SK-N-SH (cell line): ENCODE measurements around the gene MSMP. TPM values are rescaled to one million over a fixed set of nuclear protein-coding genes. Genes with fewer than 3 reads are reported as not detected.

ENCODE experiments used
- CTCF ChIA-PET: fragments of 300-600, 350-600 bp; formaldehyde crosslinking; extraction: SDS; loops from one replicate; lab custom pipeline; 2021; lab: Yijun Ruan, JAX
- POLR2A ChIA-PET: fragments of 350-600 bp; sonication (Branson Sonifier 250); formaldehyde crosslinking; extraction: SDS; loops from one replicate; lab custom pipeline; 2020; ENCODE audit warnings: antibody characterized with exemption, inconsistent platforms; lab: Yijun Ruan, JAX
- DNase-seq: peaks from one replicate; pipeline ENCODE4 v3.0.0; 2012
- H2AFZ ChIP-seq: fragments of 200-600 bp; sonication (generic); 2 replicates; pipeline ENCODE4 v1.8.1; 2016; ENCODE audit warnings: antibody characterized with exemption, mild to moderate bottlenecking, low read depth
- H3F3A ChIP-seq: fragments of 200-600 bp; sonication (generic); replicated peaks from 2 replicates; pipeline ENCODE3; 2016; ENCODE audit warnings: antibody characterized with exemption, mild to moderate bottlenecking; ENCODE audit not compliant: insufficient read depth
- H3K27ac ChIP-seq, 2 experiments: fragments of 200-500 bp in 1 of 2; fragments of 200-600 bp in 1 of 2; sonication (Bioruptor generic) in 1 of 2; sonication (generic), shearing (Covaris generic) in 1 of 2; 2 replicates each; pipeline versions ENCODE4 v1.5.1 to v1.6.1; 2014 to 2016; ENCODE audit warnings: low read depth in 2 of 2, inconsistent platforms in 1 of 2, low read length in 1 of 2, mild to moderate bottlenecking in 1 of 2, mixed read lengths in 1 of 2
- H3K27me3 ChIP-seq: fragments of 200-600 bp; sonication (generic), shearing (Covaris generic); 2 replicates; pipeline ENCODE4 v1.6.1; 2016; ENCODE audit warnings: mixed run types; ENCODE audit not compliant: insufficient read depth
- H3K36me3 ChIP-seq, 2 experiments: fragments of 200-500 bp in 1 of 2; fragments of 200-600 bp in 1 of 2; sonication (Bioruptor generic) in 1 of 2; sonication (generic) in 1 of 2; replicated peaks in 1 of 2; 2 replicates each; pipeline versions ENCODE3 to v1.5.1; 2014 to 2016; ENCODE audit warnings: low read length in 1 of 2, mild to moderate bottlenecking in 1 of 2; ENCODE audit not compliant: insufficient read depth in 2 of 2, control insufficient read depth in 1 of 2
- H3K4me1 ChIP-seq, 2 experiments: fragments of 200-500 bp in 1 of 2; fragments of 200-600 bp in 1 of 2; sonication (Bioruptor generic) in 1 of 2; sonication (generic), shearing (Covaris generic) in 1 of 2; 2 replicates each; pipeline versions ENCODE4 v1.5.1 to v1.6.1; 2014 to 2016; ENCODE audit warnings: low read depth in 1 of 2, low read length in 1 of 2, mixed run types in 1 of 2; ENCODE audit not compliant: insufficient read depth in 2 of 2, control insufficient read depth in 1 of 2
- H3K4me2 ChIP-seq: fragments of 200-600 bp; sonication (generic), shearing (Covaris generic); 2 replicates; pipeline ENCODE4 v1.6.1; 2017; ENCODE audit warnings: mixed run types
- H3K4me3 ChIP-seq, 2 experiments: fragments of 200-500 bp in 1 of 2; fragments of 200-600 bp in 1 of 2; sonication (Bioruptor generic) in 1 of 2; sonication (generic), shearing (Covaris generic) in 1 of 2; 2 replicates each; pipeline versions ENCODE4 v1.5.1 to v1.8.1; 2014 to 2016; ENCODE audit warnings: low read depth in 2 of 2, inconsistent platforms in 1 of 2, low read length in 1 of 2, mild to moderate bottlenecking in 1 of 2, mixed read lengths in 1 of 2, moderate library complexity in 1 of 2
- H3K79me2 ChIP-seq: fragments of 200-600 bp; sonication (generic); 2 replicates; pipeline ENCODE4 v1.8.1; 2017; ENCODE audit warnings: mild to moderate bottlenecking; ENCODE audit not compliant: insufficient read depth
- H3K9ac ChIP-seq: fragments of 200-600 bp; sonication (generic); 2 replicates; pipeline ENCODE4 v1.6.1; 2017; ENCODE audit warnings: mixed run types
- H3K9me2 ChIP-seq: fragments of 200-600 bp; sonication (generic); 2 replicates; pipeline ENCODE4 v1.6.1; 2017; ENCODE audit warnings: mixed run types
- H3K9me3 ChIP-seq: fragments of 200-600 bp; sonication (generic); 2 replicates; pipeline ENCODE4 v1.6.1; 2017; ENCODE audit warnings: mixed run types, mild to moderate bottlenecking, moderate library complexity
- H4K20me1 ChIP-seq: fragments of 200-600 bp; sonication (generic); 2 replicates; pipeline ENCODE4 v1.6.1; 2017; ENCODE audit warnings: mild to moderate bottlenecking, mixed run types; ENCODE audit not compliant: insufficient read depth
- CHD2 ChIP-seq: fragments of 150-350 bp; IDR thresholded peaks from 2 replicates; pipeline ENCODE4 v1.6.1; 2018; ENCODE audit warnings: low read length; ENCODE audit not compliant: partially characterized antibody
- ELF1 ChIP-seq: IDR thresholded peaks from 2 replicates; pipeline ENCODE4 v1.4.0; 2012
- FOXJ3 ChIP-seq: sonication (generic); formaldehyde crosslinking; IDR thresholded peaks from 2 replicates; pipeline ENCODE4 v1.5.1; 2020; ENCODE audit warnings: mild to moderate bottlenecking, missing genetic modification reagents
- FOXM1 ChIP-seq: IDR thresholded peaks from 2 replicates; pipeline ENCODE4 v1.4.0; 2012; ENCODE audit warnings: low read depth, mild to moderate bottlenecking
- GABPA ChIP-seq: IDR thresholded peaks from 2 replicates; pipeline ENCODE4 v1.4.0; 2012; ENCODE audit warnings: low read depth, mild to moderate bottlenecking
- GATA2 ChIP-seq: sonication (generic); formaldehyde crosslinking; IDR thresholded peaks from 2 replicates; pipeline ENCODE4 v1.5.0; 2020; ENCODE audit warnings: mild to moderate bottlenecking, missing genetic modification reagents
- NFIC ChIP-seq: IDR thresholded peaks from 2 replicates; pipeline ENCODE4 v1.4.0; 2012; ENCODE audit warnings: borderline replicate concordance
- NRF1 ChIP-seq: IDR thresholded peaks from 2 replicates; pipeline ENCODE4 v1.6.1; 2012; ENCODE audit warnings: low read depth, mild to moderate bottlenecking, low read length
- RAD21 ChIP-seq: IDR thresholded peaks from 2 replicates; pipeline ENCODE4 v1.6.1; 2012; ENCODE audit warnings: mild to moderate bottlenecking, low read length
- RCOR1 ChIP-seq: fragments of 150-350 bp; IDR thresholded peaks from 2 replicates; pipeline ENCODE4 v1.6.1; 2017; ENCODE audit warnings: antibody characterized with exemption, low read length
- RFX5 ChIP-seq: IDR thresholded peaks from 2 replicates; pipeline ENCODE4 v1.6.1; 2012; ENCODE audit warnings: mild to moderate bottlenecking, improper control_type of control experiment, low read length
- RXRA ChIP-seq: IDR thresholded peaks from 2 replicates; pipeline ENCODE4 v1.4.0; 2012; ENCODE audit warnings: low read depth, mild to moderate bottlenecking, borderline replicate concordance
- SIN3A ChIP-seq: IDR thresholded peaks from 2 replicates; pipeline ENCODE4 v1.6.1; 2012; ENCODE audit warnings: low read depth, mild to moderate bottlenecking, low read length, moderate library complexity, borderline replicate concordance
- TAF1 ChIP-seq: IDR thresholded peaks from 2 replicates; pipeline ENCODE4 v1.6.1; 2012; ENCODE audit warnings: low read depth, mild to moderate bottlenecking, low read length, moderate library complexity, borderline replicate concordance
- TCF12 ChIP-seq: IDR thresholded peaks from 2 replicates; pipeline ENCODE4 v1.4.0; 2012
- TEAD4 ChIP-seq: IDR thresholded peaks from 2 replicates; pipeline ENCODE4 v1.4.0; 2012; ENCODE audit warnings: mild to moderate bottlenecking, borderline replicate concordance; ENCODE audit not compliant: insufficient read depth
- WGBS: methylation state at CpG from one replicate; pipeline ENCODE4 v1.1.6; 2017; ENCODE audit warnings: low lambda C conversion rate; 5-methylcytosine and 5-hydroxymethylcytosine counted together
- polyA plus RNA-seq, 3 experiments: library from polyadenylated mRNA; depleted of rRNA; stranded (reverse); fragments of >200 nt; gene quantifications; 2 replicates each; pipeline ENCODE4 v1.2.3, GENCODE V29; 2012
- TF ChIP-seq, protein P1 (sequence below): fragments of 200-600 bp; sonication (generic); IDR thresholded peaks from 2 replicates; pipeline ENCODE4 v1.6.1; 2017; ENCODE audit warnings: antibody characterized with exemption, mild to moderate bottlenecking, moderate library complexity
- TF ChIP-seq, protein P2 (sequence below): fragments of 150-350 bp; IDR thresholded peaks from 2 replicates; pipeline ENCODE4 v1.6.1; 2016; ENCODE audit warnings: mild to moderate bottlenecking, low read depth, low read length
- TF ChIP-seq, protein P3 (sequence below): IDR thresholded peaks from 2 replicates; pipeline ENCODE4; 2012
- TF ChIP-seq, protein P4 (sequence below): IDR thresholded peaks from 2 replicates; pipeline ENCODE4 v1.4.0; 2012; ENCODE audit warnings: low read depth, borderline replicate concordance
- TF ChIP-seq, protein P5 (sequence below): IDR thresholded peaks from 2 replicates; pipeline ENCODE4 v1.4.0; 2012; ENCODE audit warnings: low read depth
- TF ChIP-seq, protein P6 (sequence below): fragments of 150-350 bp; IDR thresholded peaks from 2 replicates; pipeline ENCODE4 v1.6.1; 2017; ENCODE audit warnings: antibody characterized with exemption, low read length, low read depth, borderline replicate concordance

MSMP gene
- polyA plus RNA-seq, 1 of the 3 experiments (the other 2 are of a cell fraction), result 1.2 TPM

DNA sequence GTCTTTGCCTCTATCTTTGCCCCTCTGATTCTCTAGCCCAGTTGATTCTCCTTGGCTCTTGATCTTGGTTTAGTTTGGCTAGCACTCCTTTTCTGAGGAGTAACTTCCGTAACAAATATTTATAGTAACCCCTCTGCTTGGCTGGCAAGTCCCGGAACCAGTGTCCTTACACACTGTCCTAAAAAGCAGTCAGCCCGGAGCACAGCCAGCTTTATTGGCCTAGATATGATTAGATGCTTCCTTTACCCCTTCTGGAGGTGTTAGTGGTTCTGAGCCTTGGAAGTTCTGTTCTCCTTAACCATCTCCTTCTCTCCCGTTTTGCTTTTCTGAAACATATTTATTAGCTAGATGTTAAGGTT lies 17.0 kb upstream of the MSMP start:
- Histone ChIP-seq H3K36me3 (no peaks in the 10 kb centered on the region), H3F3A (no peaks in the 10 kb centered on the region), H3K79me2 (no peaks in the 10 kb centered on the region), H3K4me3 (no peak overlapping the region), H3K27me3 (no peaks in the 10 kb centered on the region), H3K9me3 (no peaks in the 10 kb centered on the region), H3K4me2 (no peak overlapping the region; the same call in 1 of the 2 replicates), H3K9ac (no peak overlapping the region), H2AFZ (no peak overlapping the region), H3K4me1 (peaks cover 5 to 11% of the 10 kb centered on the region in 2 experiments; a peak in 3 of 4 replicates), H3K9me2 (no peaks in the 10 kb centered on the region), H3K27ac (no peak overlapping the region), H4K20me1 (no peaks in the 10 kb centered on the region)
- DNase-seq, result no peak
- ChIA-PET CTCF (interaction anchor here (0.9 to 4.4 kb wide), 7 partner anchors 11 to 174 kb away, joined by 3 to 26 read pairs (median 4); partner anchors contain the start of gene HINT2), POLR2A (interaction anchor here (0.9 kb wide), 1 partner anchor 14 kb away, joined by 5 read pairs; no protein-coding TSS in a partner anchor)
- 58% methylated on average over 4 of the region's 4 CpGs for WGBS
- TF ChIP-seq CHD2, result no peak
- TF ChIP-seq NRF1, result no peak
- TF ChIP-seq, protein P1, sequence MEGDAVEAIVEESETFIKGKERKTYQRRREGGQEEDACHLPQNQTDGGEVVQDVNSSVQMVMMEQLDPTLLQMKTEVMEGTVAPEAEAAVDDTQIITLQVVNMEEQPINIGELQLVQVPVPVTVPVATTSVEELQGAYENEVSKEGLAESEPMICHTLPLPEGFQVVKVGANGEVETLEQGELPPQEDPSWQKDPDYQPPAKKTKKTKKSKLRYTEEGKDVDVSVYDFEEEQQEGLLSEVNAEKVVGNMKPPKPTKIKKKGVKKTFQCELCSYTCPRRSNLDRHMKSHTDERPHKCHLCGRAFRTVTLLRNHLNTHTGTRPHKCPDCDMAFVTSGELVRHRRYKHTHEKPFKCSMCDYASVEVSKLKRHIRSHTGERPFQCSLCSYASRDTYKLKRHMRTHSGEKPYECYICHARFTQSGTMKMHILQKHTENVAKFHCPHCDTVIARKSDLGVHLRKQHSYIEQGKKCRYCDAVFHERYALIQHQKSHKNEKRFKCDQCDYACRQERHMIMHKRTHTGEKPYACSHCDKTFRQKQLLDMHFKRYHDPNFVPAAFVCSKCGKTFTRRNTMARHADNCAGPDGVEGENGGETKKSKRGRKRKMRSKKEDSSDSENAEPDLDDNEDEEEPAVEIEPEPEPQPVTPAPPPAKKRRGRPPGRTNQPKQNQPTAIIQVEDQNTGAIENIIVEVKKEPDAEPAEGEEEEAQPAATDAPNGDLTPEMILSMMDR, result no peak
- no peak for TF ChIP-seq RCOR1
- no peak for TF ChIP-seq FOXJ3
- no peak for TF ChIP-seq RFX5
- no peak for TF ChIP-seq TAF1
- no peak for TF ChIP-seq FOXM1

DNA sequence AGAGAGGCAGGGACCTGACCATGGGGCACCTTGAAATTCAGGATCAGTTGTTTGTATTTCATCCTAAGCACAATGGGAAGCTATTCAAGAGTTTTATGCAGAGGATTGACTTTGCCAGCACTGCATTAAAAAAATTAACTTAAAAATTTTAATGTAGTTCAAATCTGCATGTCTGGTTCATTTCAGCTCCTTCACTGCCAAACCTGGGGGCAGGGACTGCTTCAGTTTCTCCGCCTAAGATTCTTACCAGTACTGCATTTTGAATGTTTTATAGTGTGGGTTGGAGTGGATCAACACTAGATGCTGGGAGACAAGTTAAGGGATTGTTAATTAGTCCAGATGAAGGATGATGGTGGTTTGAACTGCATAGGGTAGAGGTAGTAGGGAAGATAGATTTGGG lies 15.7 kb upstream of the MSMP start:
- Histone ChIP-seq H4K20me1 (no peaks in the 10 kb centered on the region), H3K79me2 (no peaks in the 10 kb centered on the region), H3K4me1 (peaks cover 5 to 11% of the 10 kb centered on the region in 2 experiments; a peak in 3 of 4 replicates), H3K9me3 (no peaks in the 10 kb centered on the region), H3K4me3 (no peak overlapping the region), H3K36me3 (no peaks in the 10 kb centered on the region), H2AFZ (no peak overlapping the region), H3K9ac (no peak overlapping the region), H3K9me2 (no peaks in the 10 kb centered on the region), H3F3A (no peaks in the 10 kb centered on the region), H3K27ac (no peak overlapping the region), H3K27me3 (no peaks in the 10 kb centered on the region), H3K4me2 (no peak overlapping the region)
- ChIA-PET POLR2A (interaction anchor here (0.7 kb wide), 1 partner anchor 20 kb away, joined by 4 read pairs; no protein-coding TSS in a partner anchor), CTCF (interaction anchor here (1.3 to 4.4 kb wide), 5 partner anchors 9 to 113 kb away, joined by 3 to 13 read pairs (median 6); partner anchors contain the start of gene HINT2)
- 93% methylated on average over 1 of the region's 1 CpG for WGBS
- DNase-seq, result no peak
- no peak for TF ChIP-seq NRF1
- no peak for TF ChIP-seq TCF12
- TF ChIP-seq GABPA, result no peak
- no peak for TF ChIP-seq GATA2 (CRISPR knock-in tag)
- no peak for TF ChIP-seq SIN3A
- TF ChIP-seq, protein P2, sequence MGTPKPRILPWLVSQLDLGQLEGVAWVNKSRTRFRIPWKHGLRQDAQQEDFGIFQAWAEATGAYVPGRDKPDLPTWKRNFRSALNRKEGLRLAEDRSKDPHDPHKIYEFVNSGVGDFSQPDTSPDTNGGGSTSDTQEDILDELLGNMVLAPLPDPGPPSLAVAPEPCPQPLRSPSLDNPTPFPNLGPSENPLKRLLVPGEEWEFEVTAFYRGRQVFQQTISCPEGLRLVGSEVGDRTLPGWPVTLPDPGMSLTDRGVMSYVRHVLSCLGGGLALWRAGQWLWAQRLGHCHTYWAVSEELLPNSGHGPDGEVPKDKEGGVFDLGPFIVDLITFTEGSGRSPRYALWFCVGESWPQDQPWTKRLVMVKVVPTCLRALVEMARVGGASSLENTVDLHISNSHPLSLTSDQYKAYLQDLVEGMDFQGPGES, result no peak
- no peak for TF ChIP-seq RAD21
- no peak for TF ChIP-seq ELF1
- TF ChIP-seq, protein P3, sequence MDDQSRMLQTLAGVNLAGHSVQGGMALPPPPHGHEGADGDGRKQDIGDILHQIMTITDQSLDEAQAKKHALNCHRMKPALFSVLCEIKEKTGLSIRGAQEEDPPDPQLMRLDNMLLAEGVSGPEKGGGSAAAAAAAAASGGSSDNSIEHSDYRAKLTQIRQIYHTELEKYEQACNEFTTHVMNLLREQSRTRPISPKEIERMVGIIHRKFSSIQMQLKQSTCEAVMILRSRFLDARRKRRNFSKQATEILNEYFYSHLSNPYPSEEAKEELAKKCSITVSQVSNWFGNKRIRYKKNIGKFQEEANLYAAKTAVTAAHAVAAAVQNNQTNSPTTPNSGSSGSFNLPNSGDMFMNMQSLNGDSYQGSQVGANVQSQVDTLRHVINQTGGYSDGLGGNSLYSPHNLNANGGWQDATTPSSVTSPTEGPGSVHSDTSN, result no peak
- TF ChIP-seq, protein P4, sequence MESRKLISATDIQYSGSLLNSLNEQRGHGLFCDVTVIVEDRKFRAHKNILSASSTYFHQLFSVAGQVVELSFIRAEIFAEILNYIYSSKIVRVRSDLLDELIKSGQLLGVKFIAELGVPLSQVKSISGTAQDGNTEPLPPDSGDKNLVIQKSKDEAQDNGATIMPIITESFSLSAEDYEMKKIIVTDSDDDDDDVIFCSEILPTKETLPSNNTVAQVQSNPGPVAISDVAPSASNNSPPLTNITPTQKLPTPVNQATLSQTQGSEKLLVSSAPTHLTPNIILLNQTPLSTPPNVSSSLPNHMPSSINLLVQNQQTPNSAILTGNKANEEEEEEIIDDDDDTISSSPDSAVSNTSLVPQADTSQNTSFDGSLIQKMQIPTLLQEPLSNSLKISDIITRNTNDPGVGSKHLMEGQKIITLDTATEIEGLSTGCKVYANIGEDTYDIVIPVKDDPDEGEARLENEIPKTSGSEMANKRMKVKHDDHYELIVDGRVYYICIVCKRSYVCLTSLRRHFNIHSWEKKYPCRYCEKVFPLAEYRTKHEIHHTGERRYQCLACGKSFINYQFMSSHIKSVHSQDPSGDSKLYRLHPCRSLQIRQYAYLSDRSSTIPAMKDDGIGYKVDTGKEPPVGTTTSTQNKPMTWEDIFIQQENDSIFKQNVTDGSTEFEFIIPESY, result no peak
- TF ChIP-seq FOXJ3, result no peak
- TF ChIP-seq, protein P5, sequence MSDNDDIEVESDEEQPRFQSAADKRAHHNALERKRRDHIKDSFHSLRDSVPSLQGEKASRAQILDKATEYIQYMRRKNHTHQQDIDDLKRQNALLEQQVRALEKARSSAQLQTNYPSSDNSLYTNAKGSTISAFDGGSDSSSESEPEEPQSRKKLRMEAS, result no peak
- no peak for TF ChIP-seq NFIC
- TF ChIP-seq RXRA, result no peak
- no peak for TF ChIP-seq RFX5
- TF ChIP-seq, protein P6, sequence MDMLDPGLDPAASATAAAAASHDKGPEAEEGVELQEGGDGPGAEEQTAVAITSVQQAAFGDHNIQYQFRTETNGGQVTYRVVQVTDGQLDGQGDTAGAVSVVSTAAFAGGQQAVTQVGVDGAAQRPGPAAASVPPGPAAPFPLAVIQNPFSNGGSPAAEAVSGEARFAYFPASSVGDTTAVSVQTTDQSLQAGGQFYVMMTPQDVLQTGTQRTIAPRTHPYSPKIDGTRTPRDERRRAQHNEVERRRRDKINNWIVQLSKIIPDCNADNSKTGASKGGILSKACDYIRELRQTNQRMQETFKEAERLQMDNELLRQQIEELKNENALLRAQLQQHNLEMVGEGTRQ, result no peak
- no peak for TF ChIP-seq RCOR1
- no peak for TF ChIP-seq TEAD4
